Fibroblast of skin of left biceps (primary cell): Measurements from ENCODE around the gene PEA15.

Source experiments
- DNase-seq, 2 experiments: peaks; one replicate each; pipeline ENCODE4 v3.0.0-alpha.2; 2013; ENCODE audit warnings: low read depth in 2 of 2

The PEA15 gene

GRCh38 chr1:160179336-160179735 is 25.8 kb upstream of the PEA15 start:
- DNase-seq, result no peak

- DNase-seq, result no peak
Measured at GRCh38 chr1:160186246-160186645, 18.9 kb upstream of the PEA15 start.

- no peak for DNase-seq
Measured at GRCh38 chr1:160186729-160187128, 18.5 kb upstream of the PEA15 start.

- DNase-seq, result no peak
Measured at GRCh38 chr1:160187407-160187806, 17.8 kb upstream of the PEA15 start.

GRCh38 chr1:160188341-160188740 is 16.8 kb upstream of the PEA15 start:
- no peak for DNase-seq

GRCh38 chr1:160189649-160190625 is 15.2 kb upstream of the PEA15 start, which contains the start of gene CASQ1:
TSS of gene CASQ1 (plus strand) at chr1:160190575. CDS start at chr1:160190752, 177 bp downstream.
- no peak for DNase-seq

GRCh38 chr1:160191756-160192155 is 13.4 kb upstream of the PEA15 start:
- DNase-seq, result no peak

GRCh38 chr1:160192234-160192633 is 12.9 kb upstream of the PEA15 start:
- no peak for DNase-seq

GRCh38 chr1:160193091-160193819 is 11.9 kb upstream of the PEA15 start:
- DNase-seq, result peak; percentile 33 to 40

GRCh38 chr1:160193832-160194736 is 11.1 kb upstream of the PEA15 start:
- no peak for DNase-seq

GRCh38 chr1:160194737-160195059 is 10.5 kb upstream of the PEA15 start:
- no peak for DNase-seq

- no peak for DNase-seq
Measured at GRCh38 chr1:160196143-160196542, 9.0 kb upstream of the PEA15 start.

- DNase-seq, result no peak
Measured at GRCh38 chr1:160197231-160197630, 8.0 kb upstream of the PEA15 start.

- DNase-seq, result no peak
Measured at GRCh38 chr1:160200786-160201185, 4.4 kb upstream of the PEA15 start.

- DNase-seq, result no peak
Measured at GRCh38 chr1:160204526-160205241, 500 bp upstream of the PEA15 start.

GRCh38 chr1:160206036-160206389 is 829 bp downstream of the PEA15 start:
- DNase-seq, result no peak

- peak; percentile 62 to 68 for DNase-seq
Measured at GRCh38 chr1:160206421-160207117, 1.4 kb downstream of the PEA15 start.

GRCh38 chr1:160207118-160207650 is 2.0 kb downstream of the PEA15 start:
- no peak for DNase-seq

- DNase-seq, result no peak
Measured at GRCh38 chr1:160207771-160208556, 2.8 kb downstream of the PEA15 start.
